PC-3 (cell line): ENCODE data around the gene NNT. TPM values are rescaled to one million over a fixed set of nuclear protein-coding genes. Genes with fewer than 3 reads are reported as not detected.
"Not testable (repeated sequence)": the region's sequence is repeated elsewhere in the genome, so short reads cannot be mapped to it uniquely, and the experiment has no call there.

Experiments used
- ATAC-seq: fragments of 200-7000 bp; cut with Tn5 transposase; 2 replicates; pipeline ENCODE4 v1.9.1; 2020; ENCODE audit warnings: mild to moderate bottlenecking, moderate library complexity
- BruUV-seq: library from RNA; stranded (reverse); fragments of 400-500 nt; replicated peaks from 2 replicates; lab custom pipeline; 2021; lab: Mats Ljungman, UMichigan
- CTCF ChIA-PET: fragments of 300-600 bp; sonication (Branson Sonifier 250); formaldehyde crosslinking; loops from one replicate; lab custom pipeline; 2022; ENCODE audit warnings: antibody characterized with exemption; lab: Charles Lee
- POLR2A ChIA-PET: fragments of 300-600 bp; sonication (Branson Sonifier 250); formaldehyde crosslinking; loops from one replicate; lab custom pipeline; 2022; ENCODE audit warnings: antibody characterized with exemption; ENCODE audit not compliant: unreplicated experiment; lab: Charles Lee
- DNase-seq: peaks from one replicate; pipeline ENCODE4 v3.0.0-alpha.2; 2015
- H2AFZ ChIP-seq: fragments of 300-600 bp; sonication (generic); 2 replicates; pipeline ENCODE4 v1.6.0; 2016; ENCODE audit warnings: antibody characterized with exemption, low read length
- H3F3A ChIP-seq: fragments of 300-600 bp; sonication (generic); one replicate; pipeline ENCODE4 v1.6.0; 2017; ENCODE audit warnings: antibody characterized with exemption, low read length, control low read depth, mild to moderate bottlenecking; ENCODE audit not compliant: unreplicated experiment
- H3K27ac ChIP-seq: fragments of 300-600 bp; sonication (generic); 2 replicates; pipeline ENCODE4 v1.5.1; 2016; ENCODE audit warnings: mild to moderate bottlenecking, low read length
- H3K27me3 ChIP-seq: fragments of 300-600 bp; sonication (generic); 2 replicates; pipeline ENCODE4 v1.6.1; 2016; ENCODE audit warnings: low read length, mixed read lengths
- H3K36me3 ChIP-seq: fragments of 300-600 bp; sonication (generic); 2 replicates; pipeline ENCODE4 v1.6.1; 2016; ENCODE audit warnings: low read depth, mixed run types, low read length, mixed read lengths
- H3K4me1 ChIP-seq: fragments of 300-600 bp; sonication (generic); 2 replicates; pipeline ENCODE4 v1.5.1; 2016; ENCODE audit warnings: low read length; ENCODE audit not compliant: insufficient read depth
- H3K4me2 ChIP-seq: fragments of 300-600 bp; sonication (generic); 2 replicates; pipeline ENCODE4 v1.6.0; 2016; ENCODE audit warnings: low read length
- H3K4me3 ChIP-seq: fragments of 300-600 bp; sonication (generic); 2 replicates; pipeline ENCODE4 v1.5.1; 2016; ENCODE audit warnings: mild to moderate bottlenecking, low read length, mixed read lengths
- H3K79me2 ChIP-seq: fragments of 300-600 bp; sonication (generic); 2 replicates; pipeline ENCODE4 v1.6.1; 2017; ENCODE audit warnings: low read length, mixed read lengths
- H3K9ac ChIP-seq: fragments of 300-600 bp; sonication (generic); 2 replicates; pipeline ENCODE4 v1.6.0; 2016; ENCODE audit warnings: mild to moderate bottlenecking, low read length
- H3K9me2 ChIP-seq: fragments of 300-600 bp; sonication (generic); replicated peaks from 2 replicates; pipeline ENCODE4 v1.6.1; 2016; ENCODE audit warnings: mixed run types, low read length, mixed read lengths
- H3K9me3 ChIP-seq: fragments of 300-600 bp; sonication (generic); 2 replicates; pipeline ENCODE4 v1.6.1; 2016; ENCODE audit warnings: low read length, mixed read lengths
- H4K20me1 ChIP-seq: fragments of 300-600 bp; sonication (generic); 2 replicates; pipeline ENCODE4 v1.6.1; 2016; ENCODE audit warnings: low read length, mixed read lengths
- EZH2 ChIP-seq: fragments of 300-600 bp; sonication (generic); IDR thresholded peaks from one replicate; pipeline ENCODE4 v1.6.1; 2017; ENCODE audit warnings: antibody characterized with exemption, mild to moderate bottlenecking, low read length; ENCODE audit not compliant: unreplicated experiment
- EZH2phosphoT487 ChIP-seq: fragments of 300-600 bp; sonication (generic); IDR thresholded peaks from 2 replicates; pipeline ENCODE4 v1.6.1; 2018; ENCODE audit warnings: mild to moderate bottlenecking, antibody characterized with exemption, low read length, borderline replicate concordance
- intact Hi-C: fragments of 100-400 bp; cut with micrococcal nuclease; formaldehyde crosslinking; loops from 2 replicates; pipeline ENCODE4 v1.9.0; 2023
- total RNA-seq: library from RNA; depleted of rRNA; stranded (reverse); fragments of >200 nt; gene quantifications from 2 replicates; pipeline ENCODE4 v1.2.3, GENCODE V29; 2014
- TF ChIP-seq, protein P1 (sequence below): fragments of 300-600 bp; sonication (generic); conservative IDR thresholded peaks from 2 replicates; pipeline ENCODE4 v1.5.1; 2017; ENCODE audit warnings: antibody characterized with exemption, low read depth, mild to moderate bottlenecking, low read length

NNT gene
- total RNA-seq, 1 experiment from 2014 or later: 15.6 TPM

DNA sequence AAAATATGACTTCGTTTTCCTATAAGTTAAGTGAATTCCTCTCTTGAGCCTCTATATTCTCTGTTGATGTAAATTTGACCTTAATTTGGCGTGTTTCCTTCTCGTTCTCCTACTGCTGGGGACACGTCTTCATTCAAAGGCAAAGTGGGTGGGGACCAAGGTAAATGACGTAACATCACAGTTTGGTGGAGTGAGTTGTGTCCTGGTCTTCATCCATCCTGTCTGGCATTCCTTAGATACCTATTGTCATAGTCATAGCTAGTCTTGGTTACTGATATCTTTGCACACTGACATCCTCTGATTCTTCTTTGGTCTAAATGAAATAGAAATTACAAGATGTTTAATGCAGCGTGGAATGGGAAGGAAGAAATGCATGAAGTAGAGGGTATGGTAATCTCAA, 108.5 kb downstream of the NNT start:
- ChIA-PET CTCF (no interaction called here), POLR2A (interaction anchor here (0.6 kb wide), 1 partner anchor 53 kb away, joined by 3 read pairs; no protein-coding TSS in a partner anchor)
- H3K79me2 ChIP-seq: no peaks in the 10 kb centered on the region
- H3F3A ChIP-seq: no peaks in the 10 kb centered on the region
- H3K9ac ChIP-seq: no peak overlapping the region
- ATAC-seq (no peak; the same call in 1 of the 2 replicates), DNase-seq (peak; percentile 59)
- no peaks in the 10 kb centered on the region for H3K9me3 ChIP-seq
- intact Hi-C loops: no loop called here
- H3K27me3 ChIP-seq: no peaks in the 10 kb centered on the region
- H3K36me3 ChIP-seq: no peaks in the 10 kb centered on the region
- no peak overlapping the region for H3K4me2 ChIP-seq
- no peaks in the 10 kb centered on the region for H4K20me1 ChIP-seq
- no peaks in the 10 kb centered on the region; the same call in 1 of the 2 replicates for H3K4me1 ChIP-seq
- no peak overlapping the region for H3K27ac ChIP-seq
- H3K9me2 ChIP-seq: no peaks in the 10 kb centered on the region
- H2AFZ ChIP-seq: no peak overlapping the region
- TF ChIP-seq, protein P1, sequence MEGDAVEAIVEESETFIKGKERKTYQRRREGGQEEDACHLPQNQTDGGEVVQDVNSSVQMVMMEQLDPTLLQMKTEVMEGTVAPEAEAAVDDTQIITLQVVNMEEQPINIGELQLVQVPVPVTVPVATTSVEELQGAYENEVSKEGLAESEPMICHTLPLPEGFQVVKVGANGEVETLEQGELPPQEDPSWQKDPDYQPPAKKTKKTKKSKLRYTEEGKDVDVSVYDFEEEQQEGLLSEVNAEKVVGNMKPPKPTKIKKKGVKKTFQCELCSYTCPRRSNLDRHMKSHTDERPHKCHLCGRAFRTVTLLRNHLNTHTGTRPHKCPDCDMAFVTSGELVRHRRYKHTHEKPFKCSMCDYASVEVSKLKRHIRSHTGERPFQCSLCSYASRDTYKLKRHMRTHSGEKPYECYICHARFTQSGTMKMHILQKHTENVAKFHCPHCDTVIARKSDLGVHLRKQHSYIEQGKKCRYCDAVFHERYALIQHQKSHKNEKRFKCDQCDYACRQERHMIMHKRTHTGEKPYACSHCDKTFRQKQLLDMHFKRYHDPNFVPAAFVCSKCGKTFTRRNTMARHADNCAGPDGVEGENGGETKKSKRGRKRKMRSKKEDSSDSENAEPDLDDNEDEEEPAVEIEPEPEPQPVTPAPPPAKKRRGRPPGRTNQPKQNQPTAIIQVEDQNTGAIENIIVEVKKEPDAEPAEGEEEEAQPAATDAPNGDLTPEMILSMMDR: no peak
- TF ChIP-seq EZH2phosphoT487 (no peak), EZH2 (no peak)
- no peak overlapping the region for H3K4me3 ChIP-seq
- BruUV-seq: no TSS peak

DNA sequence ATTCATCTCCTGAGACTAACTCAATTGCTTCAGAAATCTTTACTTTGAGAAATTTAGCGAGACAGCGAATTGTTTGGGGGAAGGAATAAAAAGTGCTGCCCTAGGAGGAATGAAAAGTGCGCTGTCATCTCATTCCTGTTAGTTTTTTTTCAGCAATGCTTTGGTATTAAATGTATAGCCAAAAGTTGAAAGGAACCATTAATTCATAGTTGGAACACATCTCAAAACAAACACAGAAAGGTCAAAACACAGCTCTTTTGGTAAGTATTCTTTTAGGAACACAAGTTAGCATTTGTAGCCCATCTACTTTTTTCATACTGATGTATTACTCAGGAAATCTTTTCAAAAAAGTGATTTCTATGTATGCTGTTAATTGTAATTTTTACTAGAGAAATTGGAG, 109.1 kb downstream of the NNT start:
- ChIA-PET POLR2A (interaction anchor here (0.6 kb wide), 1 partner anchor 52 kb away, joined by 3 read pairs; no protein-coding TSS in a partner anchor), CTCF (no interaction called here)

DNA sequence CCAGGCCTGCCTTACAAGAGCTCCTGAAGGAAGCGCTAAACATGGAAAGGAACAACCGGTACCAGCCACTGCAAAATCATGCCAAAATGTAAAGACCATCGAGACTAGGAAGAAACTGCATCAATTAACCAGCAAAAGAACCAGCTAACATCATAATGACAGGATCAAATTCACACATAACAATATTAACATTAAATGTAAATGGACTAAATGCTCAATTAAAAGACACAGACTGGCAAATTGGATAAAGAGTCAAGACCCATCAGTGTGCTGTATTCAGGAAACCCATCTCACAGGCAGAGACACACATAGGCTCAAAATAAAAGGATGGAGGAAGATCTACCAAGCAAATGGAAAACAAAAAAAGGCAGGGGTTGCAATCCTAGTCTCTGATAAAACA, 116.8 kb downstream of the NNT start:
- H3K4me3 ChIP-seq, H3K79me2 ChIP-seq, intact Hi-C loops, ATAC-seq, H3K9me3 ChIP-seq, H3K27ac ChIP-seq, BruUV-seq, H3K9me2 ChIP-seq, H3K4me1 ChIP-seq, H3K9ac ChIP-seq, H3K36me3 ChIP-seq, DNase-seq, CTCF ChIA-PET, H3K27me3 ChIP-seq, H3K4me2 ChIP-seq, H2AFZ ChIP-seq, H4K20me1 ChIP-seq, H3F3A ChIP-seq, POLR2A ChIA-PET: not testable (repeated sequence)

More for the DNA sequence above, 109.1 kb downstream of the NNT start:
- no peaks in the 10 kb centered on the region for H3F3A ChIP-seq
- H3K36me3 ChIP-seq: no peaks in the 10 kb centered on the region
- no TSS peak for BruUV-seq
- no peaks in the 10 kb centered on the region for H3K79me2 ChIP-seq
- no peaks in the 10 kb centered on the region for H4K20me1 ChIP-seq
- DNase-seq: no peak
- H3K27ac ChIP-seq: no peak overlapping the region
- no peaks in the 10 kb centered on the region for H3K9me3 ChIP-seq
- no peak for ATAC-seq
- H3K4me1 ChIP-seq: no peaks in the 10 kb centered on the region; the same call in 1 of the 2 replicates
- no peak overlapping the region for H3K4me2 ChIP-seq
- no peak overlapping the region for H3K4me3 ChIP-seq
- intact Hi-C loops: no loop called here
- no peak overlapping the region for H2AFZ ChIP-seq
- H3K27me3 ChIP-seq: no peaks in the 10 kb centered on the region
- TF ChIP-seq, protein P1: no peak
- TF ChIP-seq EZH2 (no peak), EZH2phosphoT487 (no peak)
- no peak overlapping the region for H3K9ac ChIP-seq
- H3K9me2 ChIP-seq: no peaks in the 10 kb centered on the region
